ENCODE data around the gene PEMT. TPM values are rescaled to one million over a fixed set of nuclear protein-coding genes. Genes with fewer than 3 reads are reported as not detected.
A peak's percentile ranks its signal among the peaks of the same experiment; 100 is the strongest.
"Not testable (repeated sequence)": the region's sequence is repeated elsewhere in the genome, so short reads cannot be mapped to it uniquely, and the experiment has no call there.

PEMT gene, protein sequence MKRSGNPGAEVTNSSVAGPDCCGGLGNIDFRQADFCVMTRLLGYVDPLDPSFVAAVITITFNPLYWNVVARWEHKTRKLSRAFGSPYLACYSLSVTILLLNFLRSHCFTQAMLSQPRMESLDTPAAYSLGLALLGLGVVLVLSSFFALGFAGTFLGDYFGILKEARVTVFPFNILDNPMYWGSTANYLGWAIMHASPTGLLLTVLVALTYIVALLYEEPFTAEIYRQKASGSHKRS
- total RNA-seq (10 to 100 TPM; 15.2 to 17.0 TPM), polyA plus RNA-seq (10 to 100 TPM; 27.5 to 31.3 (median 28.1) TPM), total RNA-seq (3.5 to 17.7 (median 5.4) reads per million in 6 experiments)

DNA sequence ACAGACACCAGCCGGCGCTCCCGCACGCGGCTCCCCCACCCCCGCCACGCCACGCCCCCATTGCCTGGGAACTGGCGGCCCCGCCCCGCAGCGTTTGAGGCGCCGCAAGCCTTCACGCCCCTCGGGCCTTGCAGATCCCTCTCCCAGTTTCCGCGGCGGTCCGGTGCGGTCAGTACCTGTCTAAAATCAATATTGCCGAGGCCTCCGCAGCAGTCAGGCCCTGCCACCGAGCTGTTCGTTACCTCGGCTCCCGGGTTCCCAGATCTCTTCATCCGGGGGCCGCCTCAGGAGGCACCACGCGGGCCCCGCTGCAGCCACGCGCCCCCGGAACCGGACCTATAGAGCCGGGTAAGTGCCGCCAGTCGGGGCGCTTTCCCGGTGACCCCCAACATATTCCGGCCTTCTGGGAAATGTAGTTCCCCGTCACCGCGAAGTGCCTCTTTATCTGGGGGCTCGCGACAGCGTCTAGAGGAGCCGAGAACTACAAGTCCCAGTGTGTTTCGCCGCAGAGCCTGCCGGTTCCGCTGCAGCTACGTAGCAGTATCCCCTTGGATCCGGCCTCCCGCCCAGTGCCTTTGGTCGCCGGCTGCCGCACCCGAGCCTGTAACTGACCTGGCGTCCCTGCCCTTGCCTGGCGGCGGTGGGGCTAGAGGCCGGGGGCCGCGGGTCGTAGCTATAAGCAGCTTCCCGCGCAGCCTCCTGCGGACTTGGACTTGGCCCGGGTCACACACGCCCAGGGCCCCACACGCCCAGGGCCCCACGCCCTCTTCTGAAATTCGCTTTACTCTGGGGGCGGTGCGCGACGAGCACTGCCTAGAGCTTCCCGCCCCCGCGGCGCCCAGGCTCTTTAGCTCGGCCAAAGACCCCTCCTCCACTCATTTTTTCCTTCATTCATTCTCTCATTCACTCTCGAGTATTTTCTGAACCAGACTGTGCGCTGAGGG lies at the start of gene PEMT:
Gene PEMT (minus strand): TSS at position 354 of the 944 bp plus-strand sequence. CDS start 82 bp downstream, at position 272.
- Mint-ChIP-seq H3K36me3 (no peaks in the 10 kb centered on the region), H3K9me3 (no peaks in the 10 kb centered on the region), H3K4me1 (peaks cover 11 to 27% (median 25%) of the 10 kb centered on the region in 4 donors), H3K27ac (peak within 1 kb of the TSS; percentile 86 to 99 (median 97)), H3K4me3 (peak within 1 kb of the TSS; percentile 86 to 97 (median 94)), H3K27me3 (no peaks in the 10 kb centered on the region)
- POLR2A ChIA-PET = interaction anchor here (0.8 to 1.8 kb wide), 6 partner anchors 8 to 104 kb away, joined by 3 to 5 read pairs (median 4); no protein-coding TSS in a partner anchor
- DNase-seq (peak; percentile 86 to 97 (median 94)), ATAC-seq (peak; percentile 91)

DNA sequence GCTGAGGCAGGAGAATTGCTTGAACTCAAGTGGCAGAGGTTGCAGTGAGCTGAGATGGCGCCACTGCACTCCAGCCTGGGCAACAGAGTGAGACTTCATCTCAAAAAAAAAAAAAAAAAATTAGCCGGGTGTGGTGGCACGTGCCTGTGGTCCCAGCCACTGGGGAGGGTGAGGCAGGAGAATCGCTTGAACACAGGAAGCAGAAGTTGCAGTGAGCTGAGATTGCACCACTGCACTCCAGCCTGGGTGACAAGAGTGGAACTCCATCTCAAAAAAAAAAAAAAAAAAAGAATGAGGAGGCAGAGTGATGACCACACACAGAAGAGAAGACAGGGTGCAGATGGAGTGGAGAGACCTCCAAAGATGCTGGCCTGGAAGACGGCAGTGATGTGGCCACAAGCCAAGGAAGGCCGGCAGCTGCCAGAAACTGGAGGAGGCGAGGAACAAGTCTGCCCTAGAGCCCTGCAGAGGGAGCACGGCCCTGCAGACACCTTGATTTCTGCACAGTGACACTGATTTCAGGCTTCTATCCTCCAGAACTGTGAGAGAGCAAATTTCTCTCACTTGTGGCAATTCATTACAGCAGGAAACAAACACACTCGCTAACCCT lies 48.3 kb upstream of the PEMT start:
- ATAC-seq, DNase-seq, H3K27me3 Mint-ChIP-seq, H3K36me3 Mint-ChIP-seq, H3K9me3 Mint-ChIP-seq, H3K4me3 Mint-ChIP-seq, H3K4me1 Mint-ChIP-seq: not testable (repeated sequence)
- H3K27ac Mint-ChIP-seq = peak overlapping the region in 2 of 10 donors; percentile 43 to 60
- POLR2A ChIA-PET = interaction anchor here (0.6 to 0.7 kb wide), 2 partner anchors 236 to 284 kb away, joined by 3 to 4 read pairs; no protein-coding TSS in a partner anchor

DNA sequence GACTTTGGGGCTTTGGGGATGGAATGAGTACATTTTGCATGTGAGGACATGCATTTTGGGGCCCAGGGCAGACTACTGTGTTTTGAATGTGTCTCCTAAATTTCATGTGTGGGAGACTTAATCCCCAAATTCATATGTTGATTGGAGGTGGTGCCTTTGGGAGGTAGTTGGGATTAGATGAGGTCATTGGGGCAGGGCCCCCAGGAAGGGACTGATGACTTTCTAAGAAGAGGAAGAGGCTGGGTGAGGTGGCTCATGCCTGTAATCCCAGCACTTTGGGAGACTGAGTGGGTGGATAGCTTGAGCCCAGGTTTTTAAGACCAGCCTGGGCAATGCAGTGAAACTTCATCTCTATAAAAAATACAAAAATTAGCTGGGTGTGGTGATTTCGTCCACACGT lies 47.0 kb upstream of the PEMT start:
- Mint-ChIP-seq H3K4me1 (peaks cover 0 to 7% (median 3%) of the 10 kb centered on the region in 4 donors), H3K9me3 (no peaks in the 10 kb centered on the region), H3K36me3 (no peaks in the 10 kb centered on the region), H3K27ac (peak overlapping the region in 1 of 10 donors; percentile 71), H3K27me3 (peaks cover 0 to 7% (median 0%) of the 10 kb centered on the region in 5 donors), H3K4me3 (no peak overlapping the region)
- POLR2A ChIA-PET = no interaction called here
- DNase-seq = no peak
- no peak for ATAC-seq

DNA sequence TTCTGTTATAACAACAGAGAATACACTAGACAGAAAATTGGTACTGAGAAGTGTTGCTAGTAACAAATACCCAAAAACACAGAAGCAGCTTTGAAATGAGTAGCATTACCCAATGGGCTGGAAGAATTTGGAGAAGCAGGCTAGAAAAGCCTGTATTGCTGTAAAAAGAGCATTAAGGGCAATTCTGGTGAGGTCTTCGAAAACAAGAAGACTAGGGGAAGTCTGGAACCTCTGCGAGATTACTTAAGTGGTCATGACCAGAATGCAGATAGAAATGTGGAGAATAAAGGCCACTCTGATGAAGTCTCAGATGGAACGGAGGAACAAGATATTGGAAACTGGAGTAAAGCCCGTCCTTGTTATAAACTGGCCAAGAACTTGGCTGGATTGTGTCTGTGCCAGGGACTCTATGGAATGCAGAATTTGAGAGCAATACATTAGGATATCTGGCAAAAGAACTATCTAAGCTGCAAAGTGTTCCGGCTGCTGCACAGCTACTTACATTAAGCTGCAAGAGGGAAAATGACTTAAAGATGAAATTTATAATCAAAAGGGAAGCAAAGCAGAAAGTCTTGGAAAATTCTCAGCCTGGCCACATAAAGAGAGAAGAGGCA lies 44.9 kb upstream of the PEMT start:
- Mint-ChIP-seq H3K4me1 (peaks cover 0 to 6% (median 2%) of the 10 kb centered on the region in 4 donors), H3K4me3 (no peak overlapping the region), H3K36me3 (no peaks in the 10 kb centered on the region), H3K27me3 (peaks cover 0 to 7% (median 0%) of the 10 kb centered on the region in 5 donors), H3K9me3 (no peaks in the 10 kb centered on the region), H3K27ac (no peak overlapping the region)
- DNase-seq = no peak
- POLR2A ChIA-PET = no interaction called here
- ATAC-seq = no peak

DNA sequence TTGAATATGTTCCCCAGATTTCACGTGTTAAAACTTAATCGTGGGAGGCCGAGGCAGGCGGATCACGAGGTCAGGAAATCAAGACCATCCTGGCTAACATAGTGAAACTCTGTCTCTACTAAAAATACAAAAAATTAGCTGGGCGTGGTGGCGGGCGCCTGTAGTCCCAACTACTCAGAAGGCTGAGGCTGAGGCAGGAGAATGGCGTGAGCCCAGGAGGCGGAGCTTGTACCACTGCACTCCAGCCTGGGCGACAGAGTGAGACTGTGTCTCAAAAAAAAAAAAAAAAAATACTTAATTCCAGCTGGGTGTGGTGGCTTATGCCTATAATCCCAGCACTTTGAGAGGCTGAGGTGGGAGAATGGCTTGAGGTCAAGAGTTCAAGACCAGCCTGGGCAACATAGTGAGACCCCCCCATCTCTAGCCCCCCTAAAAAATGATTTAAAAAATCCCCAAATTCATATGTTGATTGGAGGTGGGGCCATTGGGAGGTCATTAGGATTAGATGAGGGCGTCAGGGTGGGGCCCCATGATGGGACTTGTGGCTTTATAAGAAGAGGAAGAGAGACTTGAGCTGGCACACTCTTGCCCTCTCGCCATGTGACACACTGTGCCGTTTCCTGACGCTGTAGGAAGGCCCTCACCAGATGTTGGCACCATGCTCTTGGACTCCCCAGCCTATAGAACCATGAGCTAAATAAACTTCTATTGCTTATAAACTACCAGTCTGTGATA lies 44.2 kb upstream of the PEMT start:
- H3K27ac Mint-ChIP-seq, H3K27me3 Mint-ChIP-seq, H3K9me3 Mint-ChIP-seq, H3K36me3 Mint-ChIP-seq, H3K4me3 Mint-ChIP-seq, POLR2A ChIA-PET, DNase-seq, ATAC-seq, H3K4me1 Mint-ChIP-seq: not testable (repeated sequence)

DNA sequence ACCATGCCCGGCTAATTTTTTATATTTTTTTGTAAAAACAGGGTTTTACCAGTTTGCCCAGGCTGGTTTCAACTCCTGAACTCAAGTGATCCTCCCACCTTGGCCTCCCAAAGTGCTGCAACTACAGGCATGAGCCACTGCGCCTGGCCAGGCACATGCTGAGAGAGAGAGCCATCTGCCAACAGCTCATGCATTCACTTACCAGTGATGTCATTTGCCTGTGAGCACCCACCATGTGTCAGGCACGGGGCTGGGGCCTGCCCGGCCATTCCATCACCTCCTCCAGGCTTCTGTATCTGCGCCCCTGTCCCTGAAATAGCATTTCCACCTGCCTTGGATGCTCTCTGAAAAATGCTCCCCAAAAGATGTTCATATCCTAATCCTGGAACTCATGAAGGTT lies 43.6 kb upstream of the PEMT start:
- Mint-ChIP-seq H3K4me3 (no peak overlapping the region), H3K36me3 (no peaks in the 10 kb centered on the region), H3K4me1 (peaks cover 0 to 6% (median 2%) of the 10 kb centered on the region in 4 donors), H3K27me3 (peaks cover 0 to 7% (median 0%) of the 10 kb centered on the region in 5 donors), H3K9me3 (no peaks in the 10 kb centered on the region), H3K27ac (no peak overlapping the region)
- POLR2A ChIA-PET = interaction anchor here (0.5 kb wide), 1 partner anchor 49 kb away, joined by 3 read pairs; no protein-coding TSS in a partner anchor
- DNase-seq = no peak
- no peak for ATAC-seq

DNA sequence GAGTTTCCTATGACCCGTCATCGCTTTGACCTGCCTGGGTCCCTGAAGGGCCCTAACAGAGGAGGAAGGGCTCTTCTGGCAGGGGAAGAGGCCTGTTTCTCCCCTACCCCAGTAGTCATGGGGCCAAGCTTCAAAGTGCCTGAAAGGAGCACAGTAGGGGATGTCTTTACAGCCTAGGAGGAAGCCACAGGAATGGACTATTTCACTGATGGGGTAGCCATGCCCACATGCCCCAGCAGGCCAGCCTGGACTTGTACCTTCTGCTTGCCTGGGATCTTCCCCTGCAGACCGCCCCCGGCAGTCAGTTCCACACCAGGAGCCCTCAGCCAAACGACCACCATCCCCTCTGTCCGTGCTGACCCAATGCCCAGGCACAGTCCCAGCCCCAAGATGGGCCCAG lies 41.8 kb upstream of the PEMT start:
- Mint-ChIP-seq H3K4me3 (no peak overlapping the region), H3K27ac (no peak overlapping the region), H3K36me3 (no peaks in the 10 kb centered on the region), H3K4me1 (peaks cover 5 to 11% (median 9%) of the 10 kb centered on the region in 4 donors), H3K9me3 (no peaks in the 10 kb centered on the region), H3K27me3 (peaks cover 0 to 4% (median 0%) of the 10 kb centered on the region in 5 donors)
- ATAC-seq = no peak
- DNase-seq = no peak
- POLR2A ChIA-PET = no interaction called here

DNA sequence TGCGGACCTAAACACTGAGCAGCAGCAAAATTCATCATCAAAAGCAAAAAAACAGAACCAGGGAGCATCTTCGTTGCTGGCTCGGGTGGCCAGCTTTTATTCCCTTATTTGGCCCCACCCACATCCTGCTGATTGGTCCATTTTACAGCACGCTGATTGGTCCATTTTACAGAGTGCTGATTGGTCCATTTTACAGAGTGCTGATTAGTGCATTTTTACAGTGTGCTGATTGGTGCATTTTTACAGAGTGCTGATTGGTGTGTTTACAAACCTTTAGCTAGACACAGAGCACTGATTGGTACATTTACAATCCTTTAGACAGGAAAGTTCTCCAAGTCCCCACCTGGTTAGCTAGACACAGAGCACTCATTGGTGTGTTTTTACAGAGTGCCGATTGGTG lies 41.2 kb upstream of the PEMT start:
- H3K27me3 Mint-ChIP-seq, POLR2A ChIA-PET, DNase-seq, H3K9me3 Mint-ChIP-seq, H3K36me3 Mint-ChIP-seq, H3K4me3 Mint-ChIP-seq, ATAC-seq: not testable (repeated sequence)
- Mint-ChIP-seq H3K4me1 (peaks cover 5 to 11% (median 9%) of the 10 kb centered on the region in 4 donors), H3K27ac (peak overlapping the region in 1 of 10 donors; percentile 56)

DNA sequence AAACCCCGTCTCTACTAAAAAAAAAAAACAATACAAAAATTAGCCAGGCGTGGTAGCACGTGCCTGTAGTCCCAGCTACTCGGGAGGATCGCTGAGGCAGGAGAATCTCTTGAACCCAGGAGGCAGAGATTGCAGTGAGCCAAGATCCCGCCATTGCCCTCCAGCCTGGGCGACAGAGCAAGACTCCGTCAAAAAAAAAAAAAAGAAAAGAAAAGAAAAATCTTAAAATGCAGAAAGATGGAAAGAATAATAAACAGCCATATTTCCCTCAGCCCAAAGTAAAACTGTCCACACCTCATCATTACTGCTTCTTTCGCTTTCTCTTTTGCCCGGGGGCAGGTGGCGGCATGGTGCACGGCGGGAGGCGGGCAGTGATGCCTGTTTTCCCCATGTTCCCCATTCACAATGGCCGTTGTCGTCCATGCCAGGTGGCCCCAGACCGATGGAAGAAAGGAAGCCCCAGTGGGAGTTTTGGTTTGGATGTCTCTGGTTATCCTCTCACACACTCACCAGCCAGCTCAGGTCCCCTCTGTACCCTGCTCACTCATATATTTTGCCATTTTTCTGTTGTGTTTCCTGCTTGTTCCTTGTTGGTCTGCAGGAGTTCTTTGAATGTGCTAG lies 37.0 kb upstream of the PEMT start:
- Mint-ChIP-seq H3K36me3 (no peaks in the 10 kb centered on the region), H3K4me3 (peak overlapping the region; percentile 80 to 94 (median 90)), H3K27ac (peak overlapping the region; percentile 86 to 98 (median 95)), H3K4me1 (peaks cover 5 to 11% (median 9%) of the 10 kb centered on the region in 4 donors), H3K9me3 (no peaks in the 10 kb centered on the region), H3K27me3 (no peaks in the 10 kb centered on the region)
- peak in 7 of 10 donors; percentile 10 to 48 (median 28) for DNase-seq
- POLR2A ChIA-PET = interaction anchor here (0.7 to 1.9 kb wide), 3 partner anchors 37 to 530 kb away, joined by 3 to 5 read pairs (median 5); partner anchors contain the start of gene PEMT
- peak; percentile 80 to 95 for ATAC-seq

DNA sequence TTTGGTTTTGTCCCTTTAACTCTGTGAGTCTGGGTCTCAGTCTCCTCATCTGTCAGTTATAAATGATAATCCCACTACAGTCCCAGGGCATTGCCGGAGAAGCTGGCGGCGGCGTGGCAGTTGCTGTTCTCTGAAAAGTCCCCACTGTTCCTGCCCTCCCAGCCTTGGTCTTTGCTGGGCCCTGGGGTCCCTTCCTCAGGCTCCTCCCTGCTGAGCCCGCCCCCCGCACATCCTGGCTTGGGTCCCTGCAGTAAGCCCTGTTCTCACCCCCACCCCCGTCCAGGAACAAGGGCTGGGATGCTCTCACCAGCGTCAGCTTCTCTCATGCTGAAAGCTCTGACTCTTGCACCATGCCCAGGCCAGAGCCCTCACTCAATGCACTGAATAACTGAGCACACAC lies 35.3 kb upstream of the PEMT start:
- POLR2A ChIA-PET = no interaction called here
- Mint-ChIP-seq H3K27me3 (no peaks in the 10 kb centered on the region), H3K9me3 (no peaks in the 10 kb centered on the region), H3K4me1 (peaks cover 5 to 17% (median 9%) of the 10 kb centered on the region in 4 donors), H3K36me3 (no peaks in the 10 kb centered on the region), H3K27ac (peak overlapping the region in 1 of 10 donors; percentile 75), H3K4me3 (no peak overlapping the region)
- no peak for ATAC-seq
- DNase-seq = no peak

DNA sequence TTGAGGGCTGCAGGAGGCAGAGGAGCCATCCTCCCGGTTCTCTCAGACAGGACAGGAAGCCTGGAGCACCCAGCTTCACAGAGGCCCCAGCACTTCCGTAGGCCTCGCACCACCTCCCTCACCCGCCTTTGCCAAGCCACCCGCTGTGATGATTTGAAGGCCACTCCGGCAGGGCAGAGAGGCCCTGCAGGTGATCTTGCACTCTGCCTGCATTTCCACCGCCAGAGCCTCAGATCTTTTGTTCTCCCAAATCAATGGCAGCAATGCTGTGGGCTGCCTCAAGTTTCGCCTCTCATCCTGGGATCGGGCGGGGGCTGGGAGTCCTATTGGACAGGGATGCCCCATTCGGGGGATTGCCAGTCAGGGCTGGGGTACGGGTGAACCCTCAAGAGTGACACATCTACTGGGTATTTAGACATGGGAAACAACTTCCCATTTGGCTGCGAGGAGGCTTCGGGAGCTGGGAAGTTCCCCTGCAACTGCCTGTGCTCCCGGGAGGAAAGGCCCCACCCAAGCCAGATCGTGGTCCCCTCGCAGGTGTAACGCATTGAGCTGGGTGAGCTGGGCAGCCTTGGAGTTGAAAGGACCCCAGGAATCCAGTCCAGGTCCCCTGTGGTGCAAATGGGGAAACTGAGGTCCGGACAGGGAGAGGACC lies 34.8 kb upstream of the PEMT start:
- POLR2A ChIA-PET = no interaction called here
- no peak for DNase-seq
- Mint-ChIP-seq H3K4me3 (no peak overlapping the region), H3K27me3 (peaks cover 0 to 3% (median 0%) of the 10 kb centered on the region in 5 donors), H3K4me1 (peaks cover 5 to 22% (median 9%) of the 10 kb centered on the region in 4 donors), H3K36me3 (no peaks in the 10 kb centered on the region), H3K9me3 (no peaks in the 10 kb centered on the region), H3K27ac (peak overlapping the region in 2 of 10 donors; percentile 75 to 84)
- ATAC-seq = no peak

Data from naive thymus-derived CD8-positive, alpha-beta T cell (primary cell).